HG03060 (cell line): ENCODE data around the gene IDH3G.

Experiments
- ATAC-seq: cut with Tn5 transposase; IDR thresholded peaks from one replicate; pipeline ENCODE4 v1.9.1; 2021; ENCODE audit warnings: low read depth, moderate number of reproducible peaks; ENCODE audit not compliant: unreplicated experiment

Gene IDH3G

DNA sequence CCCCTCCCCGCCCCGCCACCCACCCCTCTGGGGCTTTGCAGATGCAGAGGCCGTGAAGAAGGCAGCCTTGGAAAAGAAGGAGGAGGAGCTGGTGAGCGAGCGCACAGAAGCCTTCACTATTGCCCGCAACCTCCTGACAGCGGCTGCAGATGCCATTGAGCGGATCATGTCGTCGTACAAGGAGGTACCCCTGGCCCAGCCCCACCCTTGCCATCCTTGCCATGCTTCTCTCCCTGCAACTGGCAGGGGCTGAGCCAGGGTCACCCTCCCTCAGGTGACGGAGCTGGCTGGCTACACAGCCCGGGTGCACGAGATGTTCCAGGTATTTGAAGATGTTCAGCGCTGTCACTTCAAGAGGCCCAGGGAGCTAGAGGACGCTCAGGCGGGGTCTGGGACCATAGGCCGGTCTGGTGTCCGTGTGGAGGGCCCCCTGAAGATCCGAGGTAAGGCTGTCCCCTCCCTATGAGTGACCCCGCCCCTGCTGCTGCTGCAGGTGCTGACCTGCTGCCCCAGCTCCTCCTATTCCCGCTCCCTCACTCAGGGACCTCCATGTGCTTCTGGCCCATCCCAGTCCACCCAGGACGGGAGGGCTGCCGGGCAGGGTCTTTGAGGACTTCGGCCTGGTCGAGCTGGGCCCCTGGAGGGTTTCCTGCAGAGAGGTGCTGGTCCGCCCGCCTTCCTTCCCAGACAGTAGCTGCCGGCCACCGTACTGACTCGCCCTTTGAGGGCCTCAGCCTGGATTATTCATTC lies 57.9 kb downstream of the IDH3G start:
- ATAC-seq, result no peak
